SH-SY5Y (cell line): ENCODE data around the gene KIF21A.

Experiments
- GATA2 ChIP-seq: IDR thresholded peaks from 2 replicates; pipeline ENCODE4 v1.6.1; 2011; ENCODE audit warnings: mild to moderate bottlenecking, low read depth, low read length
- GATA3 ChIP-seq: IDR thresholded peaks from 2 replicates; pipeline ENCODE4 v1.6.1; 2011; ENCODE audit warnings: low read depth, mild to moderate bottlenecking, low read length, moderate library complexity

Gene KIF21A

DNA sequence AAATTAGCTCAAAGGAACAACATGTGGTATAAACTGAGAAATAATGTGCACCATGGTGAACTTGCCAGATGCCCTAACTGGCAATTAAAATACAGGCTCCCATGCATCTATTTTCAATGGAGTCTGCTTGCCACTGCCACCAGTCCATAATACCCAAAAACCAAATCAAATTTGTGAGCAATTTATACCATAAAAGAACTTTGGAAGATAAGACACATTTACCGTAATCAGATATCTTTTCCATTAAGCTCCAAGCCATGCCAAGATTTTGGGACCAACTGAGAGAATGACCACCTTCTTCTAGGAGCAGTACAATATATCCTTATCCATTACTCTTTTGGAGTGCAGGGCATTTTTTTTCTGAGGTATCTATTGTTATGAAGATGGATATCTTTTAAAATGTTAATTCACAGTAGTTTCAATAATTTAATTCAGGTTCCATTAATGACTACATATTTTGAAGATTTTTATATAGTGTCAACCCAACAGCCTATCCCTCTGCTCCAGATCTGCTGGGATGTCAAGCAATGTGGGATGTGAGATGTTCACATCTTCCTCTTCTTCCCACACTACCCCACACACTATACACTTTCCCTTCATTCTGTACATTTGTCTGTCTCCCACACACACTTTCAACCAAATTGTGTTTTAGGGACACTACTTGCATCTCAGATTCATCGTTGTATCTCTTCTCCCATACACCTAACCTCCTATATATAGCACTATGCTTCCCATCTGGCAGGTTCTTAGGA is 53.3 kb downstream of the KIF21A start:
- TF ChIP-seq GATA3, result peak; percentile 97
- peak; percentile 88; the same call in 1 of the 2 replicates for TF ChIP-seq GATA2

DNA sequence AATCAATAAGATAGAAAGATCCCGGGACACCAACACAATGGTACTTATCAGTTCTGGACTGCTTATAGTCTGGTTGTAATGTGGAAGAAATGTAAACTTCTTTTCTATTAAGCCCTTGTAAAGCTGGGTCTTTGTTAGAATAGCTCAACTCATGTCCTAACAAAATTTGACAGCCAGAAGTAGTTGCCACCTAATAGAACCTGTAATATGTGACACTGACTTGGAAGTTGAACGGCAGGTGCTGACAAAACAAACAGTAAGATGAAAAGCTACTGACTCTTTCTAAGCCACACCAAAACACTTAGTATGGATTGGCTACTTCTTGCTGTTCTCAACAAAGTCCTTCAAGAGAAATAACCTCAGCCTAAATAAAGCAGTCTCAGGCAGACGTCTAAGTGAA is 56.6 kb downstream of the KIF21A start:
- TF ChIP-seq GATA2, result no peak

DNA sequence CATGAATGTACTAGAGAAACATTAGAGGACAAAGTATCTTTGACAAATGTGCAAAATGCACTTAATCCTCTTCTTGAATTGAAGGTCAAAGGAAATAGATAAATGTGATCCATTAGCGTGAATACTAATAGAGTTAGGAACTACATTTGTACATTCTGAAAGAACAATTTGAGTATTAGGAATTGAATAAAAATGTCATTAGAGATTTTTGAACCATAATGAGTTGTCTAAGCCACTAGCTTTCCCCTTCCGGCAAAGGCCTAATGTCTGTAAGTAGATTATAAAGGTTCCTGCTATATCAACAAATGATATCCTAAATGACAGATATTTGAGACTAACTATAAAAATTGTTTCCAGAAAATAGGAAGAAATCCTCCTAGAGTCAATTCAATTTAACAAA is 59.8 kb downstream of the KIF21A start:
- no peak for TF ChIP-seq GATA3
- TF ChIP-seq GATA2, result no peak

- TF ChIP-seq GATA3 (no peak), GATA2 (no peak)
These were observed 62.8 kb downstream of the KIF21A start for GRCh38 chr12:39380090-39380489.

DNA sequence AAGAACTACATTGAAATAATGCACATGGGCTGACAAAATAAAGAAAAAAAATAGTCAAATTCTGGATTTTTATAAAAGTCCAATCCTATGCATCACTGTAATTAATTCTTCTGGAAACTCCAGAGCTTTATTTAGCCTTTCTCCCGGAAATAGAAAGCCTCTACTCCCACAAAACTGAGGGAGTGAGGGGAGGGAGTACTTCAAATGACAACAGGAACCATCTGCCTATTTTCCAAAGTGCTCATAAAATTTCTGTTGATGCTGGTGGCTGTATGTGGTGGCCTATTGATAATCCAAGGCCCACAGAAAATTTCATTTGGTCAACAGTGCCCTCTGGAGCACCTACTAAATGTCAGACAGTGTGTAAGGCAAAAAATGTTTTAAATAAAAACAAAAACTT is 64.6 kb downstream of the KIF21A start:
- TF ChIP-seq GATA2, result no peak
- TF ChIP-seq GATA3, result no peak

GRCh38 chr12:39375206-39375808 is 67.6 kb downstream of the KIF21A start:
- TF ChIP-seq GATA3 (no peak), GATA2 (no peak)

DNA sequence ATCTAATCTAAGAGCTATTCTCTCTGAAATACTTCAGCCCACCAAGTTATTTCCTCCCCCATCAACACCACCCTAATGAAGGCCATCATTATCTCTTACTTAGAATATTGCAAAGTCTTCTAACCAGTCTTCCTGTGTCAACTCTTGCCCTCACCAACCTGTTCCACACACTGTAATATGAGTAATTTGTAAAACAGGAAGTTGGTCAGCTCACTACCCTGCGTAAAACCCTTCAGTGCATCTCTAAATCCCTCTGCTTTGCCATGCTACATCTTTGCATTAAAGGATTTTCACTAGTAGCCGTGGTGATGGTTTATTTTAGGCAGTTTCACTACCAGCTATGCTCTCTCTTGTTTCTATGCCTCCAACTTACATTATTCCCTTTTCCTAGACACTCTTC is 70.0 kb downstream of the KIF21A start:
- TF ChIP-seq GATA3 (no peak), GATA2 (no peak)

DNA sequence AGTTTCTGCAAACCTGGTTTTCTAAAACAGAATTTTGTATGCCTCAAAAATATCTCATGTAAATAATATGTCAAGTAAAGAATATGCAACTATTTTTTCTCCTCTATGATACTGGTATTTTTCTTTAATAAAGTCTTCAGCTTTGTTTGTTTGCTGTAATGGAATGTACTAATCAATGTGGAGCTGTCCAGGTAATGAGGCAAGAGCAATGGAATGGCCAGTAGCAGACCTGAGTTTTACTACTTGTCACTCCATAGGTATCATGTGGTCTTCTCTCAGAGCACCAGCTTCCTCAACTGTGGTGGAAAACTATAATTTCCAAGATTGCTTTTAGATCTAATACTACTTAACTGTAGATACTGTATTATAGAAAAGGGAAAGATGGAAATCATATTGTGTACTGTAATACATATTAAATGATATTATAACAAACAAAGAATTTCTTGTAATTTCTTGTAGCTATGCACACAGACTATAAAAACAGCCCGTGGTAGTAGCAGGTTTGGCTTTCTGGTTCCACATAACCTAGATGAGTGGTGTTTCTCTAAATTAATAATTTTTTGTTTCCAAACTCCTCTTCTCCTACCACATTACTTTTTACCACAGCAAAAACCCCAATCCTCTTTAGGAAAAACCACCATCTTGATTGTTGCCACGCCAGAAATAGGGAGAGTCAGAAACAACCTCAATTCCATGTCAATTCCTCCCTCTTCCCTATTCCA is 70.6 kb downstream of the KIF21A start:
- no peak for TF ChIP-seq GATA2
- no peak for TF ChIP-seq GATA3

DNA sequence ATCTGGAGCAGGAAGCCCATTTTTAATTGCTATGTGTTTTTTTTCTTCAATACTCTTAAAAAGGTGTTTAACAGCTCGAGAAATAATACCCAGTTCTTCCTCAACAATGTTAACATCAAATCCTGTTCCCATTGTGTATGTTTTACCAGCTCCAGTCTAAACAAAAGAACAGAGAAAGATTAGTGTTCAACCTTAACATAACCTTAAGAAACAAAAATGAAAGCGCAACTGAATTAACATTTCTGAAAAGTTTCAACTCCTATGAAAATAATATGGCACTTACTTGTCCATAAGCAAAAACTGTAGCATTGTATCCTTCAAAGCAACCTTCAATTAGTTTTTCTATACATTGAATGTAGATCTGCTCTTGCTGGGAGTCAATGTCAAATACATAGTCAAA is 73.2 kb downstream of the KIF21A start:
- no peak for TF ChIP-seq GATA3
- no peak for TF ChIP-seq GATA2

DNA sequence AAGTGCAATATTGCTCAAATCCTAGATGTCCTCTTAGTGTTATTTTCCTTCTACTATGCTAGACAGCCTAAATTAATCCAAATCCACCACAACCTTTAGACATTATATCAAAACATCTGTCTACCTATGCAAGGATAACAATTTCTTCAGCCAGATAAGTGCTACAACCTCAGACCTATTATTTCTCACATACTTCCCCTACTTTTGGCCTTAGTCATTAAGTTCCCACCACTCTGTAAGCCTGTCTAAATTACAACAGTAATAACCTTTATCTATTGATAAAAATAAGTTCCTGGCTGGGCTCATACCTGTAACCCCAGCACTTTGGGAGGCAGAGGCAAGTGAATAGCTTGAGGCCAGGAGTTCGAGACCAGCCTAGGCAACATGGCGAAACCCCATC is 74.0 kb downstream of the KIF21A start:
- TF ChIP-seq GATA3 (no peak), GATA2 (no peak)

GRCh38 chr12:39368096-39368495 is 74.8 kb downstream of the KIF21A start:
- TF ChIP-seq GATA3 (no peak), GATA2 (no peak)

- TF ChIP-seq GATA3, result no peak
- TF ChIP-seq GATA2, result no peak
These were observed 75.4 kb downstream of the KIF21A start for GRCh38 chr12:39367494-39367893.

DNA sequence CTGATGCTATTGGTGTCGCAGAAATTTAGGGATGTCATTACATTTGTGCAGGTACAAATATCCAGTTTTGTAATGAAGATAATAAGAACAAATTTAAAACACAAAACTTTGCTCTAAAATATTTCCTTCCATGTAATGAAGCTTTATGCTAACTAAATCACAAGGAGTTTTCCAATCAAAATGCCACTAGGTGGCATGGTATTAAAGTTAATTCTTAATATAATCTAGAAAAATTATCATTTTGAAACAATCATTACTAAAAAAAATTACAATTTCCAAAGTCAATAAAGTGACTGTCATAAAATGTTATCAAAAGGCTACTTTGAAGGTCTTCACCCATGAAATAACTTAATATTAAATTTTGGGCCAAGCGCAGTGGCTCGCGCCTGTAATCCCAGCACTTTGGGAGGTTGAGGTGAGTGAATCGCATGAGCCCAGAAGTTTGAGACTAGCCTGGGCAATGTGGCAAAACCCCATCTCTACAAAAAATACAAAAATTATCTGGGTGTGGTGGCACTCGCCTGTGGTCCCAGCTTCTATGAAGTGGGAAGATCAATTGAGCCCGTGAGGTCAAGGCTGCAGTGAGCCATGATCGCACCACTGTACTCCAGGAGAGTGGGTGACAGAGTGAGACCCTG is 77.4 kb downstream of the KIF21A start:
- no peak for TF ChIP-seq GATA3
- no peak for TF ChIP-seq GATA2

GRCh38 chr12:39364196-39364595 is 78.7 kb downstream of the KIF21A start:
- TF ChIP-seq GATA3, result no peak
